Superior temporal gyrus (tissue), 1 donor: ENCODE measurements around the gene CDH24.

ENCODE experiments used
- DNase-seq: peaks from one replicate; pipeline ENCODE4 v3.0.0-alpha.2; 2016; ENCODE audit errors: extremely low spot score

The CDH24 gene

GRCh38 chr14:23091294-23092225 is 34.2 kb upstream of the CDH24 start:
- no peak for DNase-seq

- DNase-seq = no peak
Observed at GRCh38 chr14:23090254-23090636, 32.9 kb upstream of the CDH24 start.

GRCh38 chr14:23089498-23090253 is 32.4 kb upstream of the CDH24 start:
- DNase-seq = no peak

- DNase-seq = no peak
Observed at GRCh38 chr14:23086565-23086964, 29.2 kb upstream of the CDH24 start.

GRCh38 chr14:23085458-23085857 is 28.1 kb upstream of the CDH24 start:
- DNase-seq = no peak

GRCh38 chr14:23080474-23080873 is 23.2 kb upstream of the CDH24 start:
- no peak for DNase-seq

- no peak for DNase-seq
Observed at GRCh38 chr14:23079716-23080115, 22.4 kb upstream of the CDH24 start.

- no peak for DNase-seq
Observed at GRCh38 chr14:23078692-23079116, 21.4 kb upstream of the CDH24 start.

GRCh38 chr14:23077962-23078361 is 20.6 kb upstream of the CDH24 start:
- DNase-seq = no peak

- peak; percentile 76 for DNase-seq
Observed at GRCh38 chr14:23076785-23077408, 19.6 kb upstream of the CDH24 start.

- DNase-seq = no peak
Observed at GRCh38 chr14:23074906-23075305, 17.6 kb upstream of the CDH24 start.

GRCh38 chr14:23071921-23072539 is 14.7 kb upstream of the CDH24 start:
- DNase-seq = no peak

- peak; percentile 87 for DNase-seq
Observed at GRCh38 chr14:23071244-23071920, 14.1 kb upstream of the CDH24 start.

GRCh38 chr14:23070262-23071129 is 13.2 kb upstream of the CDH24 start:
- DNase-seq = no peak

GRCh38 chr14:23069413-23069806 is 12.1 kb upstream of the CDH24 start:
- DNase-seq = no peak

GRCh38 chr14:23068789-23069412 is 11.6 kb upstream of the CDH24 start:
- peak; percentile 98 for DNase-seq

GRCh38 chr14:23067847-23068788 is 10.8 kb upstream of the CDH24 start:
- DNase-seq = no peak

GRCh38 chr14:23066855-23067744 is 9.8 kb upstream of the CDH24 start:
- DNase-seq = no peak
